Neural cell (in vitro differentiated cells): Measurements from ENCODE around the gene CEP120. TPM values are rescaled to one million over a fixed set of nuclear protein-coding genes. Genes with fewer than 3 reads are reported as not detected.

Source experiments
- H2AFZ ChIP-seq: fragments of 200-600, 300-800 bp; sonication (generic), shearing (Covaris generic); 2 replicates; pipeline ENCODE4 v1.6.0; 2014; ENCODE audit warnings: low read depth, mild to moderate bottlenecking, antibody characterized with exemption, low read length, moderate library complexity
- H3F3A ChIP-seq: fragments of 200-600 bp; shearing (Covaris generic); 2 replicates; pipeline ENCODE4 v1.6.1; 2016; ENCODE audit warnings: mild to moderate bottlenecking, moderate library complexity, mixed read lengths, antibody characterized with exemption, low read length; ENCODE audit not compliant: insufficient read depth, poor library complexity, severe bottlenecking
- H3K27ac ChIP-seq: fragments of 200-600, 300-800 bp; sonication (generic), shearing (Covaris generic); 2 replicates; pipeline ENCODE4 v1.5.1; 2014; ENCODE audit warnings: mild to moderate bottlenecking, low read length, moderate library complexity
- H3K27me3 ChIP-seq: fragments of 300-800, 200-600 bp; sonication (generic), shearing (Covaris generic); 2 replicates; pipeline ENCODE4 v1.6.0; 2014; ENCODE audit warnings: mild to moderate bottlenecking, low read depth, low read length, moderate library complexity; ENCODE audit not compliant: insufficient read depth
- H3K36me3 ChIP-seq: fragments of 300-800, 200-600 bp; sonication (generic), shearing (Covaris generic); 2 replicates; pipeline ENCODE4 v1.5.1; 2014; ENCODE audit warnings: mild to moderate bottlenecking, antibody characterized with exemption, low read length, moderate library complexity; ENCODE audit not compliant: insufficient read depth
- H3K4me2 ChIP-seq: fragments of 300-800, 200-600 bp; sonication (generic), shearing (Covaris generic); 2 replicates; pipeline ENCODE4 v1.6.0; 2014; ENCODE audit warnings: mild to moderate bottlenecking, low read length
- H3K4me3 ChIP-seq: fragments of 300-800, 200-600 bp; sonication (generic), shearing (Covaris generic); 2 replicates; pipeline ENCODE4 v1.5.1; 2014; ENCODE audit warnings: mild to moderate bottlenecking, low read length, moderate library complexity
- H3K79me2 ChIP-seq: fragments of 200-600 bp; shearing (Covaris generic); replicated peaks from 2 replicates; pipeline ENCODE4 v1.6.0; 2014; ENCODE audit warnings: mild to moderate bottlenecking, low read length, moderate library complexity; ENCODE audit not compliant: insufficient read depth
- H3K9ac ChIP-seq: fragments of 300-800, 200-600 bp; sonication (generic), shearing (Covaris generic); 2 replicates; pipeline ENCODE4 v1.6.1; 2016; ENCODE audit warnings: mild to moderate bottlenecking, low read length, mixed read lengths
- H3K9me2 ChIP-seq: fragments of 200-600 bp; shearing (Covaris generic); 2 replicates; pipeline ENCODE4 v1.6.1; 2016; ENCODE audit warnings: mild to moderate bottlenecking, low read length, mixed read lengths; ENCODE audit not compliant: insufficient read depth
- H3K9me3 ChIP-seq: fragments of 200-600, 300-800 bp; sonication (generic), shearing (Covaris generic); 2 replicates; pipeline ENCODE4 v1.6.1; 2016; ENCODE audit warnings: mild to moderate bottlenecking, mixed run types, low read length, moderate library complexity, mixed read lengths
- H4K20me1 ChIP-seq: fragments of 200-600 bp; shearing (Covaris generic); 2 replicates; pipeline ENCODE4 v1.6.1; 2016; ENCODE audit warnings: mild to moderate bottlenecking, mixed run types; ENCODE audit not compliant: insufficient read depth
- CTCF ChIP-seq: fragments of 450-650 bp; IDR thresholded peaks from 2 replicates; pipeline ENCODE4 v1.5.1; 2014; ENCODE audit warnings: antibody characterized with exemption, mild to moderate bottlenecking, moderate library complexity; ENCODE audit not compliant: poor library complexity, severe bottlenecking
- EP300 ChIP-seq: fragments of 450-650 bp; conservative IDR thresholded peaks from 2 replicates; pipeline ENCODE4 v1.6.1; 2014; ENCODE audit warnings: antibody characterized with exemption, mild to moderate bottlenecking, moderate library complexity; ENCODE audit not compliant: poor library complexity, severe bottlenecking
- EZH2 ChIP-seq: fragments of 200-600, 300-800 bp; shearing (Covaris generic), sonication (generic); IDR thresholded peaks from 2 replicates; pipeline ENCODE4 v1.6.1; 2014; ENCODE audit warnings: antibody characterized with exemption, low read length, borderline replicate concordance, mild to moderate bottlenecking; ENCODE audit not compliant: insufficient read depth, poor library complexity, severe bottlenecking
- MXI1 ChIP-seq: fragments of 450-650 bp; conservative IDR thresholded peaks from 2 replicates; pipeline ENCODE4 v1.6.1; 2014; ENCODE audit warnings: antibody characterized with exemption, mild to moderate bottlenecking; ENCODE audit not compliant: poor library complexity, severe bottlenecking
- POLR2AphosphoS5 ChIP-seq: IDR thresholded peaks from 2 replicates; pipeline ENCODE4 v1.6.1; 2012
- RAD21 ChIP-seq: fragments of 450-650 bp; conservative IDR thresholded peaks from 2 replicates; pipeline ENCODE4 v1.6.1; 2014; ENCODE audit warnings: antibody characterized with exemption, mild to moderate bottlenecking, moderate library complexity
- REST ChIP-seq: IDR thresholded peaks from 2 replicates; pipeline ENCODE4 v1.6.1; 2012; ENCODE audit warnings: borderline replicate concordance
- SMC3 ChIP-seq: fragments of 450-650 bp; conservative IDR thresholded peaks from 2 replicates; pipeline ENCODE4 v1.6.1; 2014; ENCODE audit warnings: antibody characterized with exemption, mild to moderate bottlenecking, moderate library complexity; ENCODE audit not compliant: poor library complexity
- TAF1 ChIP-seq: IDR thresholded peaks from 2 replicates; pipeline ENCODE4 v1.6.1; 2012; ENCODE audit warnings: low read depth
- polyA plus RNA-seq: library from polyadenylated mRNA; depleted of rRNA; stranded (reverse); fragments of >200 nt; gene quantifications from 2 replicates; pipeline ENCODE4 v1.2.3, GENCODE V29; 2014

Gene CEP120
- polyA plus RNA-seq, 1 donor from 2014 or later, result 33.2 TPM

GRCh38 chr5:123450640-123451039, 27.4 kb upstream of the CEP120 start:
- Histone ChIP-seq H3K9me2 (no peaks in the 10 kb centered on the region), H3K4me3 (no peak overlapping the region), H3F3A (no peaks in the 10 kb centered on the region), H3K36me3 (no peaks in the 10 kb centered on the region), H3K4me2 (no peak overlapping the region), H3K9me3 (no peaks in the 10 kb centered on the region), H3K27ac (no peak overlapping the region), H3K27me3 (no peaks in the 10 kb centered on the region), H2AFZ (no peak overlapping the region), H3K79me2 (no peaks in the 10 kb centered on the region), H3K9ac (no peak overlapping the region), H4K20me1 (no peaks in the 10 kb centered on the region)
- no peak for TF ChIP-seq REST
- no peak for TF ChIP-seq MXI1
- no peak for TF ChIP-seq TAF1
- no peak for TF ChIP-seq EP300
- TF ChIP-seq POLR2AphosphoS5, result no peak
- no peak for TF ChIP-seq CTCF
- no peak for TF ChIP-seq SMC3
- no peak for TF ChIP-seq EZH2
- no peak for TF ChIP-seq RAD21

GRCh38 chr5:123450114-123450513, 26.9 kb upstream of the CEP120 start:
- Histone ChIP-seq H3K4me3 (no peak overlapping the region), H3F3A (no peaks in the 10 kb centered on the region), H3K9ac (no peak overlapping the region), H3K36me3 (no peaks in the 10 kb centered on the region), H3K27ac (no peak overlapping the region), H3K9me3 (no peaks in the 10 kb centered on the region), H3K4me2 (no peak overlapping the region), H2AFZ (no peak overlapping the region), H3K9me2 (no peaks in the 10 kb centered on the region), H3K27me3 (no peaks in the 10 kb centered on the region), H3K79me2 (no peaks in the 10 kb centered on the region), H4K20me1 (no peaks in the 10 kb centered on the region)
- TF ChIP-seq POLR2AphosphoS5 (no peak), RAD21 (no peak), REST (no peak), EZH2 (no peak), CTCF (no peak), EP300 (no peak)
